Activated T-cell treated with anti-CD3 and anti-CD28 coated beads for 48 hours (primary cell): ENCODE data around the gene ENPP3.

Experiments used
- DNase-seq: peaks from one replicate; pipeline ENCODE4 v3.0.0-alpha.2; 2020; ENCODE audit warnings: low read depth

The ENPP3 gene

GRCh38 chr6:131766631-131767030 is 129.5 kb downstream of the ENPP3 start:
- no peak for DNase-seq

DNA sequence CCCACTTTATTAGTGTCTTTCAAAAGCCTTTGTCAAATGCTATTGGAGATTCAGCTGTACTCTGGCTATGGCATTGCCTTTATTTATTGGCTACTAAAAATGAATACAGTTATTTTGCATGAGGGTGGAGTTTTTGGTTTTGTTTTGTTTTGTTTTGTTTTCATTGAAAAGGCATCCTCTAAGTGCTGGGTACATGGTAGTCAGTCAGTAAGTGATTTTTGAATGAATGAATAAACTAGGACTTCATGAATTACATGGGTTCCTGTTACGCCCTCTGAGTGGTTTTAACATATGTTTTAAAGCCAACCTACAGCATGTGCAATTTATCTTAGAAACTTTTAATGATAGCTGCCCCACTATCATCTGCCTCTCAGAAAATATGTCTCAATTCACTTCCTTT is 131.9 kb downstream of the ENPP3 start:
- DNase-seq, result no peak

- no peak for DNase-seq
Observed at GRCh38 chr6:131769385-131770141, 132.5 kb downstream of the ENPP3 start.

GRCh38 chr6:131770776-131771175 is 133.7 kb downstream of the ENPP3 start:
- no peak for DNase-seq

GRCh38 chr6:131773284-131773950 is 136.3 kb downstream of the ENPP3 start:
- DNase-seq, result no peak

GRCh38 chr6:131775886-131776285 is 138.8 kb downstream of the ENPP3 start:
- DNase-seq, result no peak

- no peak for DNase-seq
Observed at GRCh38 chr6:131776985-131777384, 139.9 kb downstream of the ENPP3 start.

DNA sequence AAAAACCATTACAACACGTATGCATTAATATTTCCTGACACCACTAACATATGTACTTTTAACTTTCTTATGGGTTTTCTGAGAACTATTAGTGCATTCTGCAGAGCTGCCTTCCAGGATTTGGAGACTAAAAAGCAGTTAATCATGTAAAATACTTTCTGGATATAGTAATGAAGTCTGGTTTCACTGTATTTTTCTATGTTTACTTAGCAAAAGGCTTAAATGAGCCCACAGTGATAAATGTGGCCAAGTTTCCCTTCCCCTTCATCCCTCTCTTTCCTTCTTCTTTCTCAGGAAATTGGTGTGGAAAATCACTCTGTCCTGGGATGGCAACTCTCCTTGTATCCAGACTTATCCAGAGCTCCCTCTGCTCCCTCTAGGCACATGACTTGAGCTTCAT is 141.1 kb downstream of the ENPP3 start:
- no peak for DNase-seq

GRCh38 chr6:131779304-131779703 is 142.2 kb downstream of the ENPP3 start:
- no peak for DNase-seq

- no peak for DNase-seq
Observed at GRCh38 chr6:131780600-131780999, 143.5 kb downstream of the ENPP3 start.

DNA sequence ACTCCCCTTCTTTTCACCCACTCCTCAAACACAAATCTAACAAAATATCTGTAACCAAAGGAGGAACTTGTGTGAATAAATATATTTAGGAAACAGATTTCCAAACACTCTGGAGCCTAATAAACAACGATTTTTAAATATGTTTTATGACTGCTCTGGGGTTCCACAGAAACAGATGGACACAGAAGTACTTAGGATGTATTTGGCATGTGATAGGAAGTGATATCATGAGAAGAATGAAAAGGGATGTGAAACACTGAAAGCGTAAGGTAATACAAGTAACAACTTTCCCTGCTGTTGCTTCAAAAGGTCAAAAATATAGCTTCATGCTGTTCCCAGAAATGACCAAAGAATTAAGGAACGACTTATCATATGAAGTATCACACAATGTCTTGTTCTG is 144.6 kb downstream of the ENPP3 start:
- DNase-seq, result no peak

DNA sequence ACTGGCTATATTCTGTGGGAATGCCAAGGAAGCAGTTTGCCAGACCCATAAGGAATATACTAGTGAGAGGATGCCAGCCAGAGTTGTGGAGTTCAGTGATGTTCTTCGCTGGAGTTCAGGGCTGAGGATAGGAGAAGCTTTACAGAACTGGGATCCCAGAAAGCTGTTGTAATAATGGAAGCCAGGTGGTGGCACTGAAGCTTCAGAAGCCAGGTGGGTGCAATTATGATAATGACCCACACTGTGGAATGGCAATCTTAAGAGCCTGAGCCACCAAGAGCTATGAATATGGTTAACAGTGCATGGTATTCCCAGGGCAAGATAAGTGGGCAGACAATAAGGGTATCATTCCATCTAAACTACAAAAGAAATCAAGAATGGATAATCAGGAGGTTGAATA is 145.7 kb downstream of the ENPP3 start:
- no peak for DNase-seq

DNA sequence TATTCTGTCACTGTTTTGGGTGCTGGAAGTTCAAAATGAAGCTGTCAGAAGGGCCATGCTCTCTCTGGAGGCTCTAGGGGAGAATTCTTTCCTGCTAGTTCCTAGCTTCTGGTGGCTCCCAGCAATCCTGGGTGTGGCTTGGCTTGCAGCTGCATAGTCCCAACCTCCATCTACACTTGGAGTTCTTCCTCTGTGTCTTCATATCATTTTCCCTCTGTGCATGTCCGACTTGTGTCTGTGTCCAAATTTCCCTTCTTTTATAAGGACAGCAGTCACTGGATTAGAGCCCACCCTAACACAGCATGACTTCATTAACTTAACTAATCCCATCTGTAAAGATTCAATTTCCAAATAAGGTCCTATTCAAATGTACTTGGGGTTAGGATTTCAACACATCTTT is 147.5 kb downstream of the ENPP3 start:
- no peak for DNase-seq

DNA sequence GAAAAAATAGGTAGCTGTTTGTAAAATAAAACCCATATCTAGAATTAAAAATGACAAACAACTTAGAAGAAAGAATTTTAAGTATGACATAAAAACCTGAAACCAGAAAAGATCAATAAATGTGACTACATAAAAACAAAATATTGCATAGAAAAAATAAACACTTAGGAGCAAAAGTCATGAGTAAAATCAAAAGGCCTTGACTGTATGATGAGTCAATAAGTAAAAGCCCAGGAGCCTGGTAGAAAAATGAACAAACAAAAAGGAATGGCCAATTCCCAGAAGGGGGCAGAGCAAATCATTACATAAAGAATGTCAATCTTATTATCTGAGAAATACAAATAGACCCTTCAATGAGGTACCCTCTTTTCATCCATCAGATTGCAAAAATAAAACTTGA is 150.0 kb downstream of the ENPP3 start:
- DNase-seq, result no peak

GRCh38 chr6:131787766-131788712 is 150.9 kb downstream of the ENPP3 start:
- DNase-seq, result no peak

GRCh38 chr6:131789219-131789618 is 152.1 kb downstream of the ENPP3 start:
- no peak for DNase-seq

DNA sequence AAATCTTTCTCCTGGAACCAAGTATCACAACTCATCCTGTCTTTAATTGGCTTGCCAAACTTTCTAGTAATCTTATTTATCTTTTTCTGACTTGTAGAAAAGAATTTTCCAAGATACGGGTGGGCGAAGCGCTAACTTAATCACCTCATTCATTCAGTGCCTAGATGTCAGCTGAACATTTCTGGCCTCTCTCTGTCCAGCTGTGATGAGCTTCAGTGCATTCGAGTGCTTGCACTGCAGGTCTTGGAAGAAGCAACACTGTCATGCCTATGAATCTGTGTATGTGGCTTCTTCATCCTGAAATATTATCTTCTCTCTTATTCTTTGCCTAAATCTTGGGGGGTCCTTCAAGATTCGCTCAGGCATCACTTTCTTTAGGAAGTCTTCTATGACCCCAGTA is 154.4 kb downstream of the ENPP3 start:
- DNase-seq, result no peak

DNA sequence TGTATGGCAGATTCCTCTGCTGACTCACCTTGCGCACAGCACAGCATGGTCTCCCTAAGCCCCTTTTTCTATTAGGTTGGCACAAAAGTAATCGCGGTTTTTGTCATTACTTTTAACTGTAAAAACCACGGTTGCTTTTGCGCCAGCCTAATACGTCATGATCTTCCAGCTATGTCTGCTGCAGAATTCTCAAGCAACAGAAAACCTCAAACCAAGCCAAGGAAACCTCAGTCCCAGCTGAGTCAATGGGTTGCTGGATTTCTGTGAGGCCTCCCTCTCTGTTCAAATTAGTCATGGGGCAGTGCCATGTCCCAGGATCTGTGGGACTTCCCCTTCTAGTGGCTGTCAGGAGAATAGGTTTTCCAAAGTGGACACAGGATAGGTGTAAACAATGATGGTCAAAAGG is 155.0 kb downstream of the ENPP3 start:
- peak; percentile 8 for DNase-seq

GRCh38 chr6:131795366-131795765 is 158.3 kb downstream of the ENPP3 start:
- no peak for DNase-seq
